GM12872 (cell line): ENCODE results near the gene OCA2.

Experiments
- TF ChIP-seq, protein P1 (sequence below): IDR thresholded peaks from 3 replicates; pipeline ENCODE4 v1.5.1; 2011; ENCODE audit warnings: low read depth, mild to moderate bottlenecking, low read length, moderate library complexity; ENCODE audit not compliant: insufficient read depth

OCA2 gene

DNA sequence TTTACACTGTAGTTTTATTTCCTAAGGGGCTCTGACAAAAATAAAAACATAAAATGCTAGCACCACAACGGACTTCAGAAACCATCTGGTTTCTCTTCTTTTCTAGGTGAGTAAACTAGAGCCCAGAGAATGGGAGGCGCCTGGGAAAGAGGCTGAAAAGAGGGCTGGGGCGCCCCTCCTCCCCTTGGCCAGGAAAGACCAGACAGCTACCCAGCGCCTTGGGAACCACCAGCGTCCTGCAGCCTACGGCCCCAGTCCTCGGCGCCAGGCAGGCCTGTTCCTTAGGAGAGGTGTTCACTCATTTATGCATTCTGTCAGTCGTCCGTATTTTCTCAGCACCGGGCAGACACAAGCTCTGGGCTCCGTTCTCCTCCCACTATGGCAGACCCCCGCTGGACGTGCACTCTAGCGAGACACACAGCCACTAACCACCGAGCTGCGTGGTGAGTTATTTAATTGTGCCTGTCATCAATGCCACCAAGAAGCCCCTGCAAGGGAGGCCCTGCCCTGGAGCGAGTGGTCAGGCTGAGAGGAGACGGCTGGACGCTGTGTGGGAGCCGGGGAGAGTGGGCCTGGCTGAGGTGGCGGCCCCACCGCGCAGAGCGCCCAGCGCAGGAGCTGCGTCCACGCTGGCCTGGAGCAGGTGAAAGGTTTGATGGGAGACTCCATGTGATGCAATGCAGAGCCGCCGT lies 294.4 kb downstream of the OCA2 start:
- TF ChIP-seq, protein P1, sequence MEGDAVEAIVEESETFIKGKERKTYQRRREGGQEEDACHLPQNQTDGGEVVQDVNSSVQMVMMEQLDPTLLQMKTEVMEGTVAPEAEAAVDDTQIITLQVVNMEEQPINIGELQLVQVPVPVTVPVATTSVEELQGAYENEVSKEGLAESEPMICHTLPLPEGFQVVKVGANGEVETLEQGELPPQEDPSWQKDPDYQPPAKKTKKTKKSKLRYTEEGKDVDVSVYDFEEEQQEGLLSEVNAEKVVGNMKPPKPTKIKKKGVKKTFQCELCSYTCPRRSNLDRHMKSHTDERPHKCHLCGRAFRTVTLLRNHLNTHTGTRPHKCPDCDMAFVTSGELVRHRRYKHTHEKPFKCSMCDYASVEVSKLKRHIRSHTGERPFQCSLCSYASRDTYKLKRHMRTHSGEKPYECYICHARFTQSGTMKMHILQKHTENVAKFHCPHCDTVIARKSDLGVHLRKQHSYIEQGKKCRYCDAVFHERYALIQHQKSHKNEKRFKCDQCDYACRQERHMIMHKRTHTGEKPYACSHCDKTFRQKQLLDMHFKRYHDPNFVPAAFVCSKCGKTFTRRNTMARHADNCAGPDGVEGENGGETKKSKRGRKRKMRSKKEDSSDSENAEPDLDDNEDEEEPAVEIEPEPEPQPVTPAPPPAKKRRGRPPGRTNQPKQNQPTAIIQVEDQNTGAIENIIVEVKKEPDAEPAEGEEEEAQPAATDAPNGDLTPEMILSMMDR: no peak

DNA sequence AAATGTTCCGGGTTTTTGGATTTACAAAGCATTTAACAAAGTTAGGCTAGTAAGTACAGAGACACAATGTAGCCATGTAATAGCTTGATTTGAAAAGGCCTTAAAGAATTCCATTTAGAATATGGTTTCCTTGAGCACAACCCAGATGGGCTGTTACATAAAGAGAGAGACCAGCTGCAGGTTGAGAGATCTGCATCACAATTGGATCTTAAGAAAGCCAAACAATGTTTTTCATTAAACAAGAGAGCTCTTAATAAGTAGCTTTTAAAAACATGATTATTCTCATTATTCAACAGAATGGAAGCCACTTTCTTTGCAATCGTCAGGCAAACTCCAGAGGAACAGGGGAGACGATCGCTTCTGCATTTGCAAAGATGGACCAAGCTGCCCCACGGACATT lies 300.3 kb downstream of the OCA2 start:
- TF ChIP-seq, protein P1: no peak

DNA sequence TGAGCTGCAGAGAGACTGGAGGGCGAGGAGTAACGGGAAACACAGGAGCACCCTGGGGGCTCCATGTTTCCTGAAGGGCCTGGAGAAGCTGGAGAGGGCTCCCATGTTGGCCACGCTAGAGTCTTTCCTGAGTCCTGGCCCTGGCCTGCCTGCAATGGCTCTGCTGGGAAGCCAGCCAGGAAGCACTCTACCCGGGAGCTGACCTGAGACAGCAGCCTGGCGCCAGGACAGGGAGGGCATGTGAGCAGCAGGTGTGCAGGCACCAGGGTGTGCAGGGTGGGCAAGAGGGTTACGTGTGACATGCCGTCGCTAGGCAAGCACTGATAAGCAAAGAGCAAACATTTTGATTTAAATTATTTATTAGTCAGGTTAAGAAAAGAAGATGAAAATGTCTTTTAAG lies 301.4 kb downstream of the OCA2 start:
- TF ChIP-seq, protein P1: no peak

DNA sequence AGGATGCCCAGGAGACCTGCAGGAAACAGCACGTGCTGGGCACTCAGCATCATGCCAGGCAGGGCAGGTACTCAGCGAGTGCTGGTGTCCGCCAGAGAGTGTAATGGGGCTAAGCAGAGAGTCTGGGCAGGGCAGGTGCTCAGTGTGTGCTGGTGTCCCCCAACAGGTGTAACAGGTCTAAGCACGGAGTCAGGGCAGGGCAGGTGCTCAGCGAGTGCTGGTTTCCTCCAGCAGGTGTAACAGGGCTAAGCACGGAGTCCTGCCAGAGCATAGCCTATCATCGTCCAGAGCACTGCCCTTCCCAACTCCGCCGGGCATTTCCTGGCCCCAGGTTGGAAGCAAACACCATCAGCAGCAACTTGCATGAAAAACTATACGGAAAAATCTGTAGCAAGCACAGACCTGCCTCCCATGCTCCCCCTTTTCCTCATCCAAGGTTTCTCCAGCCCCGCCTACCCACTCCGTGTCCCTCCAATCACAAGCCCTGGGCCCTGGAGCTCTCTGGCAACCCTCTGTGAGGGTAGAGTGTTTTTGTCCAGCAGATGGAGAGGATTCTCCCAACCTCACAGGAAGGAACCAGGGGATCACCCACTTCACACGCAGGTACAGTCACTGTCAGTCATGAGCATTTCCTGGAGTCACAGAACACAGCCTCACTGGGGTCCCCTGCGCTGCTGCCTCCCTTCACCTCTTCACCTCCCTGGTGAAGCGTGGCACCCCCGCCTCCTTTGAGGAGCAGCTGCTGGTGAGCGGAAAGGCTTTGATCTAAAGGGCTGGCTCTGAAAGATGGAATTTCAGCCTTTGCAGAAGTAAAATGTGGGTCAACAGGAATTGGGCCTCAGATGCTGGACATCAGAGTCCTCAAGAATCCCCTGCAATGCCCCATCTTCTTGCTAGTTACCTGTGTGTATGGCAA lies 302.5 kb downstream of the OCA2 start:
- TF ChIP-seq, protein P1: no peak

DNA sequence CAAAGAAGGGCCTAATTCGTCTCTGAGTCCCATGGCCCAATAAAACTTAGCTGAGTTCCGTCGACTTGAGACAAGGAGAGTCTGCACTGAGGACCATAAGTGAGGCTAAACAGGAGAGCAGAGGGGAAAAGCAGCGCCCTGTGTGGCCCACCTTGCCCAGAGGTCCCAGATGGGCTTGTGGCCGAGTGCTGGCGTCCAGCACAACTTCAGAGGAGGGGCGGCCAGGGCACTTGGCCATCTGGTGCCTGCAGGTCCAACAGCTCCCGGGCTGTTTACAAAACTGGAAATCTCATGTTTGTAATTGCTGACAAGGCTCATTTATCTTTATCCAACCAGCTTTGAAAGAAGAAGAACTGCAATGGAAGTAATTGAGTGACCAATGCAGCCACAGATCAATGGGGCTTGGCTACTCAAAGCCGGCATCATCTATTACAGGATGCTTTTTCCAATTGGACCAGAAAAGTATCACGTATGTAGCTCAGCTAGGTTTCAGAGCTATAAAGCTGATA lies 306.3 kb downstream of the OCA2 start:
- TF ChIP-seq, protein P1: no peak

DNA sequence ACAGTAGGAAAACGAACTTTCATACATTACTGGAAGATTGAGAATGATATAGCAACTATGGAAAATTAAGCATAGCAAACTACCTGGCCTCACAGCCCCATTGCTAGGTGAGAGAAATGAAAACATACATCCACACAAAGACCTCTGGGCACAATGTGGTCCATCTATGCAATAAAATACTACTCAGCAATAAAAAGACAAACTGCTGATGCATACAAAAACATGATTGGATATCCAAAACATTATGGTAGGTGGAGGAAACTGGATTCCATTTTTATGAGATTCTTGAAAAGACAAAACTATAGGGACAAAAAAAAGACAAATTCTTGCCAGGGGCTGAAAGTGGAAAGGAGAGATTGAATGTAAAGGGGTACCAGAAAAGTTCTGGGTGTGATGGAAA lies 308.8 kb downstream of the OCA2 start:
- TF ChIP-seq, protein P1: no peak

DNA sequence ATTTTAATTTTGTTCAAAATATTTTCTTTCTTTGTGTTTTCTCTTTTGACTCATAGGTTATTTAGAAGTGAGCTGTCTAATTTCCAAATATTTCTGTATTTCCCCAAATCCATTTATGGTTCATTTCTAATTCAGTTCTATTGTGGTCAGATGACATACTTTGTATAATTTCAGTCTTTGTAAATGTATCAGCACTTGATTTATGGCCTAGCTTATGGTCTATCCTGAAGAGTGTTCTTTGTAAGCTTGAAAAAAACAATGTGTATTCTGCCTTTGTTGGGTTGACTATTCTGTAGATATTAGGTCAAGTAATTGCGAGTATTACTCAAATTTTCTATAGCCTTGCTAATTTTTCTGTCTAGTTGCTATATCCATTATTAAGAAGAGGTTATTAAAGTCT lies 311.2 kb downstream of the OCA2 start:
- TF ChIP-seq, protein P1: no peak
